Measurements from ENCODE around the gene SAPCD2. TPM values are rescaled to one million over a fixed set of nuclear protein-coding genes. Genes with fewer than 3 reads are reported as not detected.

SAPCD2 gene
- total and polyA plus RNA-seq, 11 donors: 0.09 to 2.0 (median 0.20) TPM

DNA sequence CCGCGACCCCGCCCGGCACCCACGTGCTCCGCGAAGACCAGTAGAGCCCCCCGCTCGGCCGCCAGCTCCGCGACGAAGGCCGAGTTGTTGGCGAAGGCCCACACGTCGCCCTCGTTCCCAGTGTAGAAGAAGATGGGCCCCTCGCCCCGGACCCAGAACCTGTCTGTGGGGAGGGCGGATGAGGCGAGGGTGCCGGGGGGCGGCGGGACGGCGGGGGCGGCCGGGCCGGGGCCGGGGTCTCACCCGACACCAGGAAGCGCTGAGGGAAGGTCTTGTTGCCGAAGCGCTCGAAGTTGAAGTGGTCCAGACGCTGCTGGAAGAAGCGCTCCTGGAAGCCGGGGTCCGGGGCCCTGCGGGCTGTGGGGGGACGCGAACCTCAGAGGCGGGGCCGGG lies 43.9 kb upstream of the SAPCD2 start:
- H3K4me3 ChIP-seq: peak overlapping the region; percentile 56 to 94 (median 78)
- 0 to 1% (median 1%) methylated on average over 2 to 45 of the region's 45 CpGs for WGBS, 4 donors
- intact Hi-C loops (cut with DNase I): loop anchor here in 1 of 10 donors (10.0 kb wide), 1 partner anchor 71 kb away; the partner anchor contains the start of genes ANAPC2 and SSNA1
- peaks cover 0 to 45% (median 23%) of the 10 kb centered on the region in 12 donors for H3K4me1 ChIP-seq
- H3K9me3 ChIP-seq: no peaks in the 10 kb centered on the region
- TF ChIP-seq POLR2A (IDR thresholded peaks at IDR 0.05): no peak
- TF ChIP-seq, protein P1, sequence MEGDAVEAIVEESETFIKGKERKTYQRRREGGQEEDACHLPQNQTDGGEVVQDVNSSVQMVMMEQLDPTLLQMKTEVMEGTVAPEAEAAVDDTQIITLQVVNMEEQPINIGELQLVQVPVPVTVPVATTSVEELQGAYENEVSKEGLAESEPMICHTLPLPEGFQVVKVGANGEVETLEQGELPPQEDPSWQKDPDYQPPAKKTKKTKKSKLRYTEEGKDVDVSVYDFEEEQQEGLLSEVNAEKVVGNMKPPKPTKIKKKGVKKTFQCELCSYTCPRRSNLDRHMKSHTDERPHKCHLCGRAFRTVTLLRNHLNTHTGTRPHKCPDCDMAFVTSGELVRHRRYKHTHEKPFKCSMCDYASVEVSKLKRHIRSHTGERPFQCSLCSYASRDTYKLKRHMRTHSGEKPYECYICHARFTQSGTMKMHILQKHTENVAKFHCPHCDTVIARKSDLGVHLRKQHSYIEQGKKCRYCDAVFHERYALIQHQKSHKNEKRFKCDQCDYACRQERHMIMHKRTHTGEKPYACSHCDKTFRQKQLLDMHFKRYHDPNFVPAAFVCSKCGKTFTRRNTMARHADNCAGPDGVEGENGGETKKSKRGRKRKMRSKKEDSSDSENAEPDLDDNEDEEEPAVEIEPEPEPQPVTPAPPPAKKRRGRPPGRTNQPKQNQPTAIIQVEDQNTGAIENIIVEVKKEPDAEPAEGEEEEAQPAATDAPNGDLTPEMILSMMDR (IDR thresholded peaks at IDR 0.05): no peak
- ATAC-seq: no peak
- H3K36me3 ChIP-seq: peaks cover 0 to 40% (median 19%) of the 10 kb centered on the region in 9 donors
- DNase-seq: no peak
- peak overlapping the region in 8 of 12 donors; percentile 49 to 90 (median 63) for H3K27ac ChIP-seq
- no peaks in the 10 kb centered on the region for H3K27me3 ChIP-seq

DNA sequence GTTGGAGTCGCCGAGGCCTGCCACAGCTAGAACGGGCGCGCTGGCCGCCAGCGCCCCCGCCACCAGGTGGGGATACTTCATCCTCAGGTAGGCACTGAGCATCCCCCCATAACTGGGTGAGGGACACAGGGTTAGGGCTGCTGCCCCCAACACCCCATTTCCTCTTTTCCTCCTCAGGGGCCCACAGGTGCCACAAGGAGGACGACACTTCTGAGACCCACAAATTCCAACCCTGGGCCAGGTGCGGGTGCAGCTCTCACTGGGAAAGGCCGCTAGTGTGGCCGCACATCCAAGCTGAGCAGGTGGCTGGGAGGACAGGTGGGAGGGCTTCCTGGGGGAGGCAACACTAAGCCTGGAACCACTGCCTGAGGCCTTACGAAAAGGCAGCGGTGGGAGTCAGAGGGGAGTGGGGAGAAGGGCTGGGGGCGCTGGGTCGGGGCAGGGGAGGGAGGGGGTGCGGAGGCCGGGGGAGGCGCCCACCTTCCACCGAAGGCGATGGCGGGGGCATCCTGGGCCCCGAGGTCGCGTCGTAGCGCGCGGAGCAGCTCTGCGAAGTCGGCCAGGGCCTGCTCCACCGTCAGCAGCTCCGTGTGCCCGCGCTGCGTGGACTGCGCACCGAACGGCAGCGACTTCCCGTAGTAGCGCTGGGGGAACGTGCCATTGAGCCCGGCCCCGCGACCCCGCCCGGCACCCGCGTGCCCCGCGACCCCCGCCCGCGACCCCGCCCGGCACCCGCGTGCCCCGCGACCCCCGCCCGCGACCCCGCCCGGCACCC lies 43.2 kb upstream of the SAPCD2 start:
- no peak for TF ChIP-seq POLR2A (IDR thresholded peaks at IDR 0.05)
- TF ChIP-seq, protein P1 (IDR thresholded peaks at IDR 0.05): no peak
- Histone ChIP-seq H3K36me3 (peaks cover 0 to 46% (median 22%) of the 10 kb centered on the region in 9 donors), H3K9me3 (no peaks in the 10 kb centered on the region), H3K4me3 (peak overlapping the region in 9 of 12 donors; percentile 18 to 94 (median 78)), H3K27ac (no peak overlapping the region), H3K4me1 (peaks cover 0 to 45% (median 23%) of the 10 kb centered on the region in 12 donors), H3K27me3 (no peaks in the 10 kb centered on the region)
- ATAC-seq (no peak), DNase-seq (no peak)
- intact Hi-C loops (cut with DNase I): loop anchor here in 1 of 10 donors (10.0 kb wide), 1 partner anchor 71 kb away; the partner anchor contains the start of genes ANAPC2 and SSNA1
- 31 to 59% (median 41%) methylated on average over 35 to 66 of the region's 66 CpGs for WGBS, 4 donors

DNA sequence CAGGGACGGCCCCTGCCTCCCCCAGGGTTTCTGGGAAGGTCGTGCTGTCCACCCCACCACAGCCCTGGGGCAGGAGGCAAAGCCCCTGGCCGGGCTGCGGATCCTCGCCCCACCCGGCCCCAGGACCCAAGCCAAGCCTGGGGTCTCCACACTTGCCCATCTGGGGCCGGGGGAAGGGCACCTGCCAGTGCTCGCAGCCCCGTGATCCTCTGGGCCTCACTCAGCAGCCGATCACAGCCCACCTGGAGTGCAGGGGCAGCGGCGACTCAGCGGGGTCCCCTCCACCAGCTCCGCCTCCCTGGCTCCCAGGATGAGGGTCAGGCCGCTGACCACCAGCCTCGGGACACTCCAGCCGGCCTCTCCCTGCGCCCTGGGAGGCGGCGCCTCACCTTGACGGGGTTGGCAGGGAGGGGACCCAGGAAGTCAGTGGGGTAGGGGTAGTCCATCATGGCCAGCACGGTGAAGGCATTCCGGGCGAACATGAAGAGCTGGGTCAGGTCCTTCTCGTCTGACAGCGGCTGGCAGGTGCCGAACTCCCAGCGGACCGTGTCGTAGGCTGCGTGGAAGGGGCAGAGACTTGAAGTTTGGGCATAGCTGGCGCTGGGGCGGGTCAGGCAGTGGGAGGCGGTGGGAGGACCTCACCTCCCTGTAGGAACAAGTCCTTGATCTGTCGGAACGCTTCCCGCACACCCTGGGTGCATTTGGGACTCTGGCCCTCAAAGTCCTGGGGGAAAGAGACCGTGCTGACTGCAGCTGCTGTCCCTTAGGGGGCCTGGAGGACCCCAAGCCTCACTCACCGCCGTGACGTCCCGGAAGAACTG lies 42.4 kb upstream of the SAPCD2 start:
- WGBS, 4 donors: 94 to 97% (median 96%) methylated on average over 29 to 42 of the region's 42 CpGs
- Histone ChIP-seq H3K9me3 (no peaks in the 10 kb centered on the region), H3K27me3 (no peaks in the 10 kb centered on the region), H3K4me1 (peaks cover 0 to 43% (median 23%) of the 10 kb centered on the region in 12 donors), H3K4me3 (peak overlapping the region in 1 of 12 donors; percentile 94), H3K27ac (no peak overlapping the region), H3K36me3 (peaks cover 0 to 54% (median 29%) of the 10 kb centered on the region in 9 donors)
- no peak for ATAC-seq
- no peak for DNase-seq
- TF ChIP-seq, protein P1 (IDR thresholded peaks at IDR 0.05): no peak
- no peak for TF ChIP-seq POLR2A (IDR thresholded peaks at IDR 0.05)
- intact Hi-C loops (cut with DNase I): loop anchor here in 1 of 10 donors (10.0 kb wide), 1 partner anchor 72 kb away; the partner anchor contains the start of genes ANAPC2 and SSNA1
